Lower leg skin (tissue), 3 donors: Measurements from ENCODE around the gene DEGS2.

Experiments used
- CTCF ChIP-seq, 3 donors: fragments of 450-650 bp; IDR thresholded peaks; one replicate each; pipeline ENCODE4 v1.5.1; 2016; ENCODE audit warnings: antibody characterized with exemption in 3 of 3, mild to moderate bottlenecking in 3 of 3, moderate library complexity in 2 of 3
- POLR2A ChIP-seq, 2 donors: fragments of 450-650 bp; IDR thresholded peaks; one replicate each; pipeline ENCODE4 v1.6.1; 2016 to 2017; ENCODE audit warnings: antibody characterized with exemption in 2 of 2, mild to moderate bottlenecking in 1 of 2, moderate library complexity in 1 of 2

- TF ChIP-seq CTCF (IDR thresholded peaks at IDR 0.05) (no peak), POLR2A (IDR thresholded peaks at IDR 0.05) (no peak)
These were observed 56.0 kb downstream of the DEGS2 start for GRCh38 chr14:100103250-100104005.
